Right kidney (tissue), 1 donor: ENCODE results near the gene TCEANC2.
"Not testable (repeated sequence)": the region's sequence is repeated elsewhere in the genome, so short reads cannot be mapped to it uniquely, and the experiment has no call there.

Source experiments
- DNase-seq: peaks from one replicate; pipeline ENCODE4 v3.0.0-alpha.2; 2016

TCEANC2 gene

GRCh38 chr1:54024358-54024757 is 29.1 kb upstream of the TCEANC2 start:
- DNase-seq, result no peak

- not testable (repeated sequence) for DNase-seq
Measured at GRCh38 chr1:54024811-54025210, 28.6 kb upstream of the TCEANC2 start.

GRCh38 chr1:54027848-54028247 is 25.6 kb upstream of the TCEANC2 start:
- no peak for DNase-seq

- DNase-seq, result no peak
Measured at GRCh38 chr1:54028306-54029251, 24.8 kb upstream of the TCEANC2 start.

GRCh38 chr1:54037476-54037875 is 15.9 kb upstream of the TCEANC2 start:
- no peak for DNase-seq

- no peak for DNase-seq
Measured at GRCh38 chr1:54041806-54042205, 11.6 kb upstream of the TCEANC2 start.

GRCh38 chr1:54045496-54045895 is 7.9 kb upstream of the TCEANC2 start:
- no peak for DNase-seq

- DNase-seq, result no peak
Measured at GRCh38 chr1:54046671-54047383, 6.6 kb upstream of the TCEANC2 start.

- no peak for DNase-seq
Measured at GRCh38 chr1:54047384-54048305, 5.8 kb upstream of the TCEANC2 start.

- DNase-seq, result not testable (repeated sequence)
Measured at GRCh38 chr1:54050435-54050834, 3.0 kb upstream of the TCEANC2 start.

- no peak for DNase-seq
Measured at GRCh38 chr1:54051933-54052430, 1.4 kb upstream of the TCEANC2 start.

GRCh38 chr1:54052431-54052933 is 926 bp upstream of the TCEANC2 start:
- peak; percentile 68 for DNase-seq

- no peak for DNase-seq
Measured at GRCh38 chr1:54053745-54054437, 483 bp downstream of the TCEANC2 start.

GRCh38 chr1:54054438-54054749 is 986 bp downstream of the TCEANC2 start:
- DNase-seq, result no peak

- DNase-seq, result no peak
Measured at GRCh38 chr1:54064299-54064698, 10.9 kb downstream of the TCEANC2 start.

GRCh38 chr1:54069791-54070170 is 16.4 kb downstream of the TCEANC2 start:
- DNase-seq, result peak; percentile 31

GRCh38 chr1:54070171-54070837 is 16.9 kb downstream of the TCEANC2 start:
- DNase-seq, result no peak

- no peak for DNase-seq
Measured at GRCh38 chr1:54077359-54077758, 24.0 kb downstream of the TCEANC2 start.

- no peak for DNase-seq
Measured at GRCh38 chr1:54080598-54081049, 27.2 kb downstream of the TCEANC2 start.

- peak; percentile 37 for DNase-seq
Measured at GRCh38 chr1:54081306-54082270, 28.2 kb downstream of the TCEANC2 start.
